ENCODE results near the gene C16orf87.
"Not testable (repeated sequence)": the region's sequence is repeated elsewhere in the genome, so short reads cannot be mapped to it uniquely, and the experiment has no call there.

The C16orf87 gene

GRCh38 chr16:46830902-46831647, at the start of gene C16orf87:
Gene C16orf87 (minus strand): TSS chr16:46831180. CDS start chr16:46831149, 31 bp downstream.
- peak; percentile 93 for DNase-seq
- peaks cover 25% of the 10 kb centered on the region for H3K36me3 Mint-ChIP-seq (ENCODE audit: low read depth)
- peak within 1 kb of the TSS; percentile 100 for H3K27ac Mint-ChIP-seq
- no peaks in the 10 kb centered on the region for H3K27me3 Mint-ChIP-seq
- peak within 1 kb of the TSS; percentile 97 for H3K4me3 Mint-ChIP-seq
- peaks cover 39% of the 10 kb centered on the region for H3K4me1 Mint-ChIP-seq (ENCODE audit: low read depth)
- no peaks in the 10 kb centered on the region for H3K9me3 Mint-ChIP-seq

GRCh38 chr16:46875243-46875642, 44.3 kb upstream of the C16orf87 start:
- no peaks in the 10 kb centered on the region for H3K4me1 Mint-ChIP-seq (ENCODE audit: low read depth)
- H3K27ac Mint-ChIP-seq = no peak overlapping the region
- no peak for DNase-seq
- no peaks in the 10 kb centered on the region for H3K36me3 Mint-ChIP-seq (ENCODE audit: low read depth)
- H3K4me3 Mint-ChIP-seq = no peak overlapping the region
- no peaks in the 10 kb centered on the region for H3K9me3 Mint-ChIP-seq
- H3K27me3 Mint-ChIP-seq = no peaks in the 10 kb centered on the region

GRCh38 chr16:46873201-46873600, 42.2 kb upstream of the C16orf87 start:
- H3K9me3 Mint-ChIP-seq = no peaks in the 10 kb centered on the region
- peaks cover 1% of the 10 kb centered on the region for H3K27me3 Mint-ChIP-seq
- no peak for DNase-seq
- H3K36me3 Mint-ChIP-seq (ENCODE audit: low read depth) = no peaks in the 10 kb centered on the region
- H3K27ac Mint-ChIP-seq = no peak overlapping the region
- H3K4me3 Mint-ChIP-seq = no peak overlapping the region
- no peaks in the 10 kb centered on the region for H3K4me1 Mint-ChIP-seq (ENCODE audit: low read depth)

GRCh38 chr16:46871597-46871996, 40.6 kb upstream of the C16orf87 start:
- Mint-ChIP-seq H3K27ac (no peak overlapping the region), H3K27me3 (peaks cover 7% of the 10 kb centered on the region), H3K4me1 (ENCODE audit: low read depth) (no peaks in the 10 kb centered on the region), H3K9me3 (no peaks in the 10 kb centered on the region), H3K36me3 (ENCODE audit: low read depth) (no peaks in the 10 kb centered on the region), H3K4me3 (no peak overlapping the region)
- DNase-seq = no peak

- H3K27me3 Mint-ChIP-seq; H3K27ac Mint-ChIP-seq; DNase-seq; H3K36me3 Mint-ChIP-seq (ENCODE audit: low read depth); H3K9me3 Mint-ChIP-seq; H3K4me1 Mint-ChIP-seq (ENCODE audit: low read depth); H3K4me3 Mint-ChIP-seq: not testable (repeated sequence)
These were observed 37.9 kb upstream of the C16orf87 start for GRCh38 chr16:46868891-46869290.

- H3K27ac Mint-ChIP-seq; H3K36me3 Mint-ChIP-seq (ENCODE audit: low read depth); H3K4me3 Mint-ChIP-seq; H3K27me3 Mint-ChIP-seq; DNase-seq; H3K9me3 Mint-ChIP-seq: not testable (repeated sequence)
- peaks cover 16% of the 10 kb centered on the region for H3K4me1 Mint-ChIP-seq (ENCODE audit: low read depth)
These were observed 36.5 kb upstream of the C16orf87 start for GRCh38 chr16:46867486-46867885.

- Mint-ChIP-seq H3K27ac (no peak overlapping the region), H3K4me1 (ENCODE audit: low read depth) (peaks cover 17% of the 10 kb centered on the region), H3K27me3 (peaks cover 7% of the 10 kb centered on the region), H3K36me3 (ENCODE audit: low read depth) (no peaks in the 10 kb centered on the region), H3K9me3 (peaks cover 6% of the 10 kb centered on the region), H3K4me3 (no peak overlapping the region)
- DNase-seq = no peak
These were observed 35.3 kb upstream of the C16orf87 start for GRCh38 chr16:46866286-46866685.

- H3K4me3 Mint-ChIP-seq = no peak overlapping the region
- H3K36me3 Mint-ChIP-seq (ENCODE audit: low read depth) = no peaks in the 10 kb centered on the region
- peaks cover 27% of the 10 kb centered on the region for H3K4me1 Mint-ChIP-seq (ENCODE audit: low read depth)
- peaks cover 3% of the 10 kb centered on the region for H3K27me3 Mint-ChIP-seq
- H3K27ac Mint-ChIP-seq = no peak overlapping the region
- peaks cover 6% of the 10 kb centered on the region for H3K9me3 Mint-ChIP-seq
- DNase-seq = no peak
These were observed 31.8 kb upstream of the C16orf87 start for GRCh38 chr16:46862555-46863447.

- H3K4me3 Mint-ChIP-seq = no peak overlapping the region
- peaks cover 6% of the 10 kb centered on the region for H3K9me3 Mint-ChIP-seq
- peaks cover 27% of the 10 kb centered on the region for H3K4me1 Mint-ChIP-seq (ENCODE audit: low read depth)
- no peaks in the 10 kb centered on the region for H3K27me3 Mint-ChIP-seq
- H3K27ac Mint-ChIP-seq = peak overlapping the region; percentile 49
- H3K36me3 Mint-ChIP-seq (ENCODE audit: low read depth) = no peaks in the 10 kb centered on the region
- DNase-seq = peak; percentile 48
These were observed 28.8 kb upstream of the C16orf87 start for GRCh38 chr16:46859719-46860152.

- Mint-ChIP-seq H3K36me3 (ENCODE audit: low read depth) (no peaks in the 10 kb centered on the region), H3K4me3 (no peak overlapping the region), H3K27me3 (no peaks in the 10 kb centered on the region), H3K4me1 (ENCODE audit: low read depth) (peaks cover 17% of the 10 kb centered on the region), H3K9me3 (peaks cover 6% of the 10 kb centered on the region), H3K27ac (no peak overlapping the region)
- DNase-seq = no peak
These were observed 27.2 kb upstream of the C16orf87 start for GRCh38 chr16:46858151-46858550.

GRCh38 chr16:46857368-46857945, 26.5 kb upstream of the C16orf87 start:
- no peak overlapping the region for H3K4me3 Mint-ChIP-seq
- H3K27ac Mint-ChIP-seq = no peak overlapping the region
- H3K4me1 Mint-ChIP-seq (ENCODE audit: low read depth) = peaks cover 11% of the 10 kb centered on the region
- H3K36me3 Mint-ChIP-seq (ENCODE audit: low read depth) = no peaks in the 10 kb centered on the region
- H3K9me3 Mint-ChIP-seq = peaks cover 3% of the 10 kb centered on the region
- DNase-seq = no peak
- no peaks in the 10 kb centered on the region for H3K27me3 Mint-ChIP-seq

- peaks cover 8% of the 10 kb centered on the region for H3K4me1 Mint-ChIP-seq (ENCODE audit: low read depth)
- H3K27me3 Mint-ChIP-seq = no peaks in the 10 kb centered on the region
- no peak overlapping the region for H3K4me3 Mint-ChIP-seq
- no peak for DNase-seq
- no peak overlapping the region for H3K27ac Mint-ChIP-seq
- no peaks in the 10 kb centered on the region for H3K9me3 Mint-ChIP-seq
- H3K36me3 Mint-ChIP-seq (ENCODE audit: low read depth) = no peaks in the 10 kb centered on the region
These were observed 24.4 kb upstream of the C16orf87 start for GRCh38 chr16:46855389-46855788.

- H3K27me3 Mint-ChIP-seq = no peaks in the 10 kb centered on the region
- H3K9me3 Mint-ChIP-seq = no peaks in the 10 kb centered on the region
- H3K4me3 Mint-ChIP-seq = no peak overlapping the region
- no peak overlapping the region for H3K27ac Mint-ChIP-seq
- no peaks in the 10 kb centered on the region for H3K36me3 Mint-ChIP-seq (ENCODE audit: low read depth)
- DNase-seq = no peak
- peaks cover 2% of the 10 kb centered on the region for H3K4me1 Mint-ChIP-seq (ENCODE audit: low read depth)
These were observed 23.9 kb upstream of the C16orf87 start for GRCh38 chr16:46854846-46855245.

GRCh38 chr16:46853713-46854443, 22.9 kb upstream of the C16orf87 start:
- DNase-seq = peak; percentile 75
- Mint-ChIP-seq H3K4me3 (no peak overlapping the region), H3K9me3 (no peaks in the 10 kb centered on the region), H3K27me3 (peaks cover 3% of the 10 kb centered on the region), H3K4me1 (ENCODE audit: low read depth) (no peaks in the 10 kb centered on the region), H3K36me3 (ENCODE audit: low read depth) (no peaks in the 10 kb centered on the region), H3K27ac (no peak overlapping the region)

Data from activated T-cell treated with anti-CD3 and anti-CD28 coated beads, Interleukin-2, amount 50 U/mL, for 24 hours (primary cell).